GM12864 (cell line): ENCODE results near the gene CCDC137.

ENCODE experiments used
- DNase-seq: peaks from one replicate; pipeline ENCODE4 v3.0.0-alpha.2; 2011; ENCODE audit warnings: low read depth
- H3K4me3 ChIP-seq: 2 replicates; pipeline ENCODE4 v1.5.1; 2011; ENCODE audit warnings: mild to moderate bottlenecking, low read depth, low read length, control low read depth
- TF ChIP-seq, protein P1 (sequence below): IDR thresholded peaks from 2 replicates; pipeline ENCODE4 v1.5.1; 2011; ENCODE audit warnings: low read depth, mild to moderate bottlenecking, moderate library complexity, low read length, control low read depth, inconsistent platforms; ENCODE audit errors: missing control alignments

Gene CCDC137

DNA sequence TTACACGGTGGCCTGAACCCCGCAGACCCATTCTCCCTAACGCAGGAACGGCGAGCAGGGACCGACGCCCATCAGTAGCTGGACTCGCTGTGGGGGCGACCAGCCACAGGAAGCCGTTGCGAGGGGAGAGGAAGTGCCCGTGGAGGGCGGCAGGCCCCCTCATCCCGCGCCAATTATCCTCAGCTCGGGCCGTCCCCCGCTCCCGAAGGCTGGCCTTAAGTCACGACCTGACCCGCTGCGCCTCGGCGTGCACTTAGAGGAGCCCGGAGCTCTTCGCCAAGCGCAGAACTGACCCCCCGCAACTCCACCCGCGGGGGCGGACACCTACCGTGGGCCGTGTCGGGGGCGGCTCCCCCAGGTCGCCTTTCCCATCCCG is 16.7 kb downstream of the CCDC137 start:
- TF ChIP-seq, protein P1, sequence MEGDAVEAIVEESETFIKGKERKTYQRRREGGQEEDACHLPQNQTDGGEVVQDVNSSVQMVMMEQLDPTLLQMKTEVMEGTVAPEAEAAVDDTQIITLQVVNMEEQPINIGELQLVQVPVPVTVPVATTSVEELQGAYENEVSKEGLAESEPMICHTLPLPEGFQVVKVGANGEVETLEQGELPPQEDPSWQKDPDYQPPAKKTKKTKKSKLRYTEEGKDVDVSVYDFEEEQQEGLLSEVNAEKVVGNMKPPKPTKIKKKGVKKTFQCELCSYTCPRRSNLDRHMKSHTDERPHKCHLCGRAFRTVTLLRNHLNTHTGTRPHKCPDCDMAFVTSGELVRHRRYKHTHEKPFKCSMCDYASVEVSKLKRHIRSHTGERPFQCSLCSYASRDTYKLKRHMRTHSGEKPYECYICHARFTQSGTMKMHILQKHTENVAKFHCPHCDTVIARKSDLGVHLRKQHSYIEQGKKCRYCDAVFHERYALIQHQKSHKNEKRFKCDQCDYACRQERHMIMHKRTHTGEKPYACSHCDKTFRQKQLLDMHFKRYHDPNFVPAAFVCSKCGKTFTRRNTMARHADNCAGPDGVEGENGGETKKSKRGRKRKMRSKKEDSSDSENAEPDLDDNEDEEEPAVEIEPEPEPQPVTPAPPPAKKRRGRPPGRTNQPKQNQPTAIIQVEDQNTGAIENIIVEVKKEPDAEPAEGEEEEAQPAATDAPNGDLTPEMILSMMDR, result no peak
- peak overlapping the region; percentile 66 for H3K4me3 ChIP-seq
- DNase-seq, result no peak

DNA sequence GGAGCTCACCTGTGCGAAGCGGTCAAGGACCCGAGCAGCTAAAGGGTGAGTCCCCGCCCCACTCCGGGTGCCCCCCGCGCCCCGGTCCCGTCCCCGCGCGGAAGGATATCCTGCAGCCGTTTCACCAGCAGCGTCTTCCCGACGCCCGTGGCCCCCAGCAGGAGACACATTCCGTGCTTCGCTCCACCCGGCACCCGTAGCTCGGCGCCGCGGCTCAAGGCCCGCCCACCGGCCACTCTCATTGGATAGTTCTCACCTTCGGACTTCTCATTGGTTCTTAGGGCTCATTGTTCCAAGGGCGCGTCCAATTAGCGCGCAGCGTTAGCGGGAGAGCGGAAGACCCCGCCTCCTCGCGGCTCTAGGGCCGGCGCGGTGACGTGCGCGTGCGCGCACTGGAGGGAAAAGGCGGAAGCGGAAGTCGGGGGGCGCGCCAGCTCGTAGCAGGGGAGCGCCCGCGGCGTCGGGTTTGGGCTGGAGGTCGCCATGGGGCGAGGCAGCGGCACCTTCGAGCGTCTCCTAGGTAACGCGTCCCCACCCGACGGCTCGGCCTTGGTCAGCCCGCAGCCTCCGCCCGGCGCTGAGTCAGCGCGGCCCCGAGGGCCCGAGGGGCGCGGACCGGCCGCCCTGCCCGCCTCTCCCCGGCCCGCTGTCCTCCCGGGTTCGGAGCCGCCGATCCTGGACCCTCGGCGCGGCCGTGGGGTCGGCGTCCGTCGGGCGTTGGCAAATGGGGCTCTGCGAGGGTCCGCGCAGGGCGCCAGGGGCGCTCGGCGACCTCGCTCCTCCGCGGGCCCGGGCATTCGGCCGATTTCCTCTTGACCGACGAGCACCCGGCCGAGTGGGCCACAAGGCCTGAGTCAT is 17.3 kb downstream of the CCDC137 start, which contains the start of the genes ARL16 and HGS:
Gene ARL16 (minus strand): TSS at position 214 of the 858 bp plus-strand sequence. CDS start 44 bp downstream, at position 170.
Gene HGS (plus strand): TSS at position 428 of the 858 bp plus-strand sequence. CDS start 56 bp downstream, at position 484.
- peak within 1 kb of the TSS; percentile 66 for H3K4me3 ChIP-seq
- TF ChIP-seq, protein P1, result no peak

DNA sequence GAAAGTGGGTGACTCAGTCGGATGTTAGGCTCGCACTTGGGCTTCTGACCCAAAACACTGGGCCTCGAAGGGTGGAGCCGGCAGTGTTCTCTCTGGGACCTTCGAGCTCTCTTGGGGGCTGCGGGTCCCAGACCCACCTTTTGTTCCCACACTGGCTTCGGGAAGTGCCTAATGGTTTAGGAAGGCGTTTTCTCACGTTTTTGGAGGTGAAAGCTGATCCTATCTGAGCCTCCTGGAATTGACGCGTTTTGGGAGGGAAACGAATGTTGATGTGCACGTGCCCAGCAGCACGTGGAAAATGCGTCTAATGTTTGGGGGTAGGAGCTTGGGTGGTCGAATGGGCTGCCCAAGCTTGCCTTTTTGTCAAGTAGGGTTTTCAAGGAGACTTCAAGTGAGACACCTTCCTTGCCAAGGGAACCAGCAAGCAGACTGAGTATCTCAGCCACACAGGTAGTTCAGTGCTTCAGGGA is 17.9 kb downstream of the CCDC137 start:
- DNase-seq, result no peak
- peak overlapping the region; percentile 66 for H3K4me3 ChIP-seq
- TF ChIP-seq, protein P1, result no peak

More for the DNA sequence above, 17.3 kb downstream of the CCDC137 start, which contains the start of the genes ARL16 and HGS:
- peak; percentile 93 for DNase-seq

DNA sequence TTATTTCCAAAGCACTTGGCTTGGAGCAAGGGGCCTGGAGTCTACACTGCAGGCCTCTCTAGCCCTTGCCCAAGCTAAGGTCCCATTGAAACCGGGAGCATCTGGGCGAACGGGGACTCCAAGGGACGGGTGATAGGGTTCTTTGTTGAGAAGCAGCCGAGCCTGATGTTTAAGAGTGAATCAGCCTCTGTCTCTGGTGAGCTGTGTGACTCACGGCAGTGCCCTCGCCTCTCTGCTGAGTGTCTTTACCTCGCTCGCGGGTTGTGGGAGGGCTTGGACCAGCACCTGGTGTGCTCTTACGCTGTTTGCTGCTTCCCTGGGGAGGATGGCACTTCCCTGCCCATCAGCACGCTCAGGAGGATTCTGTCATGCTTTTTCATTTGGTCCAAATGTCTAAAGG is 18.6 kb downstream of the CCDC137 start:
- H3K4me3 ChIP-seq, result peak overlapping the region; percentile 66
- no peak for DNase-seq
- TF ChIP-seq, protein P1, result no peak

DNA sequence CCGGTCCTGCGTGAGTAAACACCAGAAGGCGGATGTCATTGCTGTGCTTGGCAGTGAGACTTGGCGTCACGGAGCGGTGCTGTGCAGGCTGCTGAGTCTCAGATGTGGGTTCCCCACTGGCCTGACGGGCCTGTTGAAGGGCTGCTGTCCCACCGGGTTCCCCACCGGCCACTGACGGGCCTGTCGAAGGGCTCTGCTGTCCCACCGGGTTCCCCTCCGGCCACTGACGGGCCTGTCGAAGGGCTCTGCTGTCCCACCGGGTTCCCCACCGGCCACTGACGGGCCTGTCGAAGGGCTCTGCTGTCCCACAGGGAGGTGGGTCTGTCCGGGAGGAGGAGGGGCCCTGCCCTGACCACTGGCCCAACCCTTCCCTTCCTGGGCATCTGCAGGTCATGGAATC is 20.1 kb downstream of the CCDC137 start:
- DNase-seq, result no peak
- no peak overlapping the region for H3K4me3 ChIP-seq
- TF ChIP-seq, protein P1, result no peak

DNA sequence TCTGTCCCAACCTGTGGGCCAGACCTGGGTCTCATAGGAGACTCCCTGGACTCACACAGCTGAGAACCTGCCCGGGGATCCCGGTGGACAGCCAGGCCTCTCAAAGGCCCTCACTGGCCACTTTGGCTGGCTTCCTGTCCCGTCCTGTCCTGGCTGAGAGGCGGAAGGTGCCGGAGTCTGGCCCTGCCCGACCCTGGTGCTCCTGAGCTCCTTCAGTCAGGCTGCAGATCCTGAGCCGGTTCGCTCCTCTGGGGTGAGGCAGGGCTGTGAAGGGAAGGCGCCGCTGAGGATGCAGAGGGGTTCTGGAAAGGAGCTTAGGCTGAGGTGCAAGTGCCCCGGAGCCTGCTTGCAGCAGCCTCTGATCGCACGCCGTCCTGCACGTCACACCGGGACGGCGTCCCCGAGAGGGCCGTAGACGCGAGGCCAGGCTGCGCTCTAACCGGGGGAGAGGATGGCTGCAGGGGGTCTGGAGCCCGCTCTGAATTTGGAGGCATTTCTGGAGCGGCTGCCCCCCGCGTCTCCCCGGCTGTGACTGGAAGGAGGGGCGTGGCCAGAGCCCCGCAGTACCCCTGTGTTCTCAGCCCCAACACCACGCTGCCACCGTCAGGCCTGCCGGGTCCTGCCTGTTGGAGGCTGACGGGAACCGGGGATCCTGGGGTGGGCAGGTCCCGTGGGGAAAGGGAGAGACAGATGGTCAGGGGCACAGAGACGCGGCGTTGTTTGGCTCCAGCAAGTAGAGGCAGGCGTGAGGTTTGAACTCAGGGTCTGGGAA is 21.4 kb downstream of the CCDC137 start:
- TF ChIP-seq, protein P1, result no peak
- no peak overlapping the region for H3K4me3 ChIP-seq
- DNase-seq, result no peak
